ENCODE data around the gene CCDC146. TPM values are rescaled to one million over a fixed set of nuclear protein-coding genes. Genes with fewer than 3 reads are reported as not detected.

CCDC146 gene
- polyA plus RNA-seq, 1 experiment = 8.8 TPM

GRCh38 chr7:77309714-77310220, 187.4 kb downstream of the CCDC146 start:
- Histone ChIP-seq H3K27ac (ENCODE audit: low read depth, low read length) (no peak overlapping the region), H3K4me3 (ENCODE audit: low read depth, low read length) (no peak overlapping the region), H3K9me3 (ENCODE audit: control insufficient read depth, insufficient read depth, low read length) (no peaks in the 10 kb centered on the region; the same call in none of the 2 replicates), H3K27me3 (ENCODE audit: control insufficient read depth, insufficient read depth, low read length) (no peaks in the 10 kb centered on the region)
- ChIA-PET POLR2A (no interaction called here), CTCF (no interaction called here)
- no peak for TF ChIP-seq CTCF (IDR thresholded peaks at IDR 0.05; ENCODE audit: low read depth, low read length)
- no peak for DNase-seq (ENCODE audit: low read depth, low spot score)

GRCh38 chr7:77310982-77311381, 188.6 kb downstream of the CCDC146 start:
- CTCF ChIA-PET = no interaction called here
- POLR2A ChIA-PET = no interaction called here
- no peaks in the 10 kb centered on the region for H3K27me3 ChIP-seq (ENCODE audit: control insufficient read depth, insufficient read depth, low read length)
- no peak overlapping the region for H3K27ac ChIP-seq (ENCODE audit: low read depth, low read length)
- H3K4me3 ChIP-seq (ENCODE audit: low read depth, low read length) = no peak overlapping the region
- no peak for TF ChIP-seq CTCF (IDR thresholded peaks at IDR 0.05; ENCODE audit: low read depth, low read length)
- no peaks in the 10 kb centered on the region; the same call in none of the 2 replicates for H3K9me3 ChIP-seq (ENCODE audit: control insufficient read depth, insufficient read depth, low read length)
- no peak for DNase-seq (ENCODE audit: low read depth, low spot score)

GRCh38 chr7:77313085-77313484, 190.7 kb downstream of the CCDC146 start:
- Histone ChIP-seq H3K9me3 (ENCODE audit: control insufficient read depth, insufficient read depth, low read length) (no peaks in the 10 kb centered on the region), H3K27me3 (ENCODE audit: control insufficient read depth, insufficient read depth, low read length) (no peaks in the 10 kb centered on the region), H3K27ac (ENCODE audit: low read depth, low read length) (no peak overlapping the region), H3K4me3 (ENCODE audit: low read depth, low read length) (no peak overlapping the region)
- CTCF ChIA-PET = no interaction called here
- TF ChIP-seq CTCF (IDR thresholded peaks at IDR 0.05; ENCODE audit: low read depth, low read length) = no peak
- no peak for DNase-seq (ENCODE audit: low read depth, low spot score)
- POLR2A ChIA-PET = no interaction called here

- CTCF ChIA-PET = no interaction called here
- Histone ChIP-seq H3K27me3 (ENCODE audit: control insufficient read depth, insufficient read depth, low read length) (no peaks in the 10 kb centered on the region), H3K4me3 (ENCODE audit: low read depth, low read length) (no peak overlapping the region), H3K27ac (ENCODE audit: low read depth, low read length) (no peak overlapping the region), H3K9me3 (ENCODE audit: control insufficient read depth, insufficient read depth, low read length) (no peaks in the 10 kb centered on the region)
- TF ChIP-seq CTCF (IDR thresholded peaks at IDR 0.05; ENCODE audit: low read depth, low read length) = no peak
- POLR2A ChIA-PET = no interaction called here
- no peak for DNase-seq (ENCODE audit: low read depth, low spot score)
These were observed 191.6 kb downstream of the CCDC146 start for GRCh38 chr7:77313876-77314480.

- Histone ChIP-seq H3K4me3 (ENCODE audit: low read depth, low read length) (no peak overlapping the region), H3K9me3 (ENCODE audit: control insufficient read depth, insufficient read depth, low read length) (no peaks in the 10 kb centered on the region), H3K27me3 (ENCODE audit: control insufficient read depth, insufficient read depth, low read length) (no peaks in the 10 kb centered on the region), H3K27ac (ENCODE audit: low read depth, low read length) (no peak overlapping the region)
- DNase-seq (ENCODE audit: low read depth, low spot score) = no peak
- TF ChIP-seq CTCF (IDR thresholded peaks at IDR 0.05; ENCODE audit: low read depth, low read length) = no peak
- POLR2A ChIA-PET = no interaction called here
- CTCF ChIA-PET = no interaction called here
These were observed 192.8 kb downstream of the CCDC146 start for GRCh38 chr7:77315182-77315591.
